SU-DHL-6 (cell line): ENCODE results near the gene ZNF581.

Experiments
- EZH2phosphoT487 ChIP-seq: fragments of 200-600 bp; sonication (generic), shearing (Covaris generic); conservative IDR thresholded peaks from 2 replicates; pipeline ENCODE4 v1.6.1; 2018; ENCODE audit warnings: mild to moderate bottlenecking, antibody characterized with exemption, low read length, moderate library complexity, mixed read lengths
- TF ChIP-seq, protein P1 (sequence below): fragments of 200-600 bp; sonication (generic); IDR thresholded peaks from one replicate; pipeline ENCODE4 v1.5.1; 2017; ENCODE audit warnings: antibody characterized with exemption, mild to moderate bottlenecking, low read length, moderate library complexity; ENCODE audit not compliant: insufficient read depth, poor library complexity, severe bottlenecking

DNA sequence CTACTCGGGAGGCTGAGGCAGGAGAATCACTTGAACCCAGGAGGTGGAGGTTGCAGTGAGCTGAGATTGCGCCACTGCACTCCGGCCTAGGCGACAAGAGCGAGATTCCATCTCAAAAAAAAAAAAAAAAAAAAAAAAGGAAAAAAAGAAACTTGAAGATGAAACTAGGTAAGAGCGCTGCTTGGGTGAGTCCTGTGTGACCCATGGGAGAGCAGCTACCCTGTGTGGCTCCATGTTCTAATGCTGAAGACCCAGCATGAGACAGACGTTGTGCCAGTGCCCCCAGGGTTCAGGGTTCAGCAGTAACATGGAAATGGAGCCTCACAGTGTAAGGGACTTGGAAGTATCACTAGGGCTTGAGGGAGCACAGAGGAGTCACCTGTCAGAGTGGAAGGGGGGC is 25.0 kb upstream of the ZNF581 start:
- TF ChIP-seq, protein P1, sequence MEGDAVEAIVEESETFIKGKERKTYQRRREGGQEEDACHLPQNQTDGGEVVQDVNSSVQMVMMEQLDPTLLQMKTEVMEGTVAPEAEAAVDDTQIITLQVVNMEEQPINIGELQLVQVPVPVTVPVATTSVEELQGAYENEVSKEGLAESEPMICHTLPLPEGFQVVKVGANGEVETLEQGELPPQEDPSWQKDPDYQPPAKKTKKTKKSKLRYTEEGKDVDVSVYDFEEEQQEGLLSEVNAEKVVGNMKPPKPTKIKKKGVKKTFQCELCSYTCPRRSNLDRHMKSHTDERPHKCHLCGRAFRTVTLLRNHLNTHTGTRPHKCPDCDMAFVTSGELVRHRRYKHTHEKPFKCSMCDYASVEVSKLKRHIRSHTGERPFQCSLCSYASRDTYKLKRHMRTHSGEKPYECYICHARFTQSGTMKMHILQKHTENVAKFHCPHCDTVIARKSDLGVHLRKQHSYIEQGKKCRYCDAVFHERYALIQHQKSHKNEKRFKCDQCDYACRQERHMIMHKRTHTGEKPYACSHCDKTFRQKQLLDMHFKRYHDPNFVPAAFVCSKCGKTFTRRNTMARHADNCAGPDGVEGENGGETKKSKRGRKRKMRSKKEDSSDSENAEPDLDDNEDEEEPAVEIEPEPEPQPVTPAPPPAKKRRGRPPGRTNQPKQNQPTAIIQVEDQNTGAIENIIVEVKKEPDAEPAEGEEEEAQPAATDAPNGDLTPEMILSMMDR = no peak
- no peak for TF ChIP-seq EZH2phosphoT487
